BE2C (cell line): Measurements from ENCODE around the gene SLC26A8.

Experiments used
- DNase-seq: peaks from one replicate; pipeline ENCODE4 v3.0.0-alpha.2; 2020
- H3K27me3 ChIP-seq: fragments of 250-450 bp; sonication (Bioruptor Pico); 2 replicates; pipeline ENCODE4 v1.5.1; 2020; ENCODE audit warnings: mild to moderate bottlenecking
- H3K36me3 ChIP-seq: fragments of 250-450 bp; sonication (Bioruptor Pico); 2 replicates; pipeline ENCODE4 v1.5.1; 2020; ENCODE audit warnings: mild to moderate bottlenecking
- H3K4me1 ChIP-seq: fragments of 250-450 bp; sonication (Bioruptor Pico); 2 replicates; pipeline ENCODE4 v1.5.1; 2020
- H3K4me3 ChIP-seq: 2 replicates; pipeline ENCODE4 v1.5.1; 2011; ENCODE audit warnings: low read depth, low read length
- H3K9me3 ChIP-seq: fragments of 250-450 bp; sonication (Bioruptor Pico); 2 replicates; pipeline ENCODE4 v1.5.1; 2020
- TF ChIP-seq, protein P1 (sequence below): IDR thresholded peaks from 2 replicates; pipeline ENCODE4 v1.5.1; 2012; ENCODE audit warnings: mild to moderate bottlenecking, low read depth, low read length

Gene SLC26A8

GRCh38 chr6:36065916-36066315 is 41.5 kb upstream of the SLC26A8 start:
- peaks cover 16% of the 10 kb centered on the region for H3K4me1 ChIP-seq
- H3K36me3 ChIP-seq = peaks cover 10% of the 10 kb centered on the region
- H3K4me3 ChIP-seq = no peak overlapping the region
- H3K27me3 ChIP-seq = no peaks in the 10 kb centered on the region
- no peaks in the 10 kb centered on the region for H3K9me3 ChIP-seq
- TF ChIP-seq, protein P1, sequence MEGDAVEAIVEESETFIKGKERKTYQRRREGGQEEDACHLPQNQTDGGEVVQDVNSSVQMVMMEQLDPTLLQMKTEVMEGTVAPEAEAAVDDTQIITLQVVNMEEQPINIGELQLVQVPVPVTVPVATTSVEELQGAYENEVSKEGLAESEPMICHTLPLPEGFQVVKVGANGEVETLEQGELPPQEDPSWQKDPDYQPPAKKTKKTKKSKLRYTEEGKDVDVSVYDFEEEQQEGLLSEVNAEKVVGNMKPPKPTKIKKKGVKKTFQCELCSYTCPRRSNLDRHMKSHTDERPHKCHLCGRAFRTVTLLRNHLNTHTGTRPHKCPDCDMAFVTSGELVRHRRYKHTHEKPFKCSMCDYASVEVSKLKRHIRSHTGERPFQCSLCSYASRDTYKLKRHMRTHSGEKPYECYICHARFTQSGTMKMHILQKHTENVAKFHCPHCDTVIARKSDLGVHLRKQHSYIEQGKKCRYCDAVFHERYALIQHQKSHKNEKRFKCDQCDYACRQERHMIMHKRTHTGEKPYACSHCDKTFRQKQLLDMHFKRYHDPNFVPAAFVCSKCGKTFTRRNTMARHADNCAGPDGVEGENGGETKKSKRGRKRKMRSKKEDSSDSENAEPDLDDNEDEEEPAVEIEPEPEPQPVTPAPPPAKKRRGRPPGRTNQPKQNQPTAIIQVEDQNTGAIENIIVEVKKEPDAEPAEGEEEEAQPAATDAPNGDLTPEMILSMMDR = no peak
- no peak for DNase-seq

GRCh38 chr6:36064770-36065396 is 40.4 kb upstream of the SLC26A8 start:
- Histone ChIP-seq H3K4me3 (no peak overlapping the region), H3K4me1 (peaks cover 14% of the 10 kb centered on the region), H3K36me3 (peaks cover 12% of the 10 kb centered on the region), H3K27me3 (no peaks in the 10 kb centered on the region), H3K9me3 (no peaks in the 10 kb centered on the region)
- TF ChIP-seq, protein P1 = no peak
- no peak for DNase-seq

DNA sequence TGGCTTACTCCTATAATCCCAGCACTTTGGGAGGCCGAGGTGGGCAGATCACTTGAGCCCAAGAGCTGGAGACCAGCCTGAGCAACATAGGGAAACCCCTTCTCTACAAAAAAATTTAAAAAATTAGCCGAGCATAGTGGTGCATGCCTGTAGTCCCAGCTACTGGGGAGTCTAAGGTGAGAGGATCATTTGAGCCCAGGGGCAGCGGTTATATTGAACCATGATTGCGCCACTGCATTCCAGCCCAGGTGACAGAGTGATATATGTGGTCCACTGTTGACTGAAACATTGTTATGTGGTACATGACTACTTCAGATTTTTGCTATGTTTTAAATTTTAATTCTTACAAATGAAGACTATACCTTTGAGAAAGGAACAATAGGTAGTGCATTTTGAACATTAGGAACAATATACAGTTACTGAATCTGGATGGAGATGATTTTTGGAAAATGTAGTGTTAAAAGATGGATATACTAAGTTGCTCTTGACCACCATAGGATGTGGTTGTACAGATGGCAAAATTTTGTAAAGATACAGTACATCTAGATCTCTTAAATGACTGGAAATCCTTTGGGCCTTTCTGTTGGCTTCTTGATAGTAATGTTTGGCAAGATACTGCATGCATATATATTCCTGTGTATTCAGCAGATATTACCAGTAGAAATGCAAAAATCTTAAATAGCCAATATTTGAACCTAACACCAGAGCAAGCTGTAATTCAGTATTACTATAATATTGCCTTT is 39.0 kb upstream of the SLC26A8 start:
- H3K4me1 ChIP-seq = peaks cover 14% of the 10 kb centered on the region
- no peak for DNase-seq
- TF ChIP-seq, protein P1 = no peak
- H3K4me3 ChIP-seq = no peak overlapping the region
- H3K9me3 ChIP-seq = no peaks in the 10 kb centered on the region
- H3K27me3 ChIP-seq = no peaks in the 10 kb centered on the region
- peaks cover 19% of the 10 kb centered on the region for H3K36me3 ChIP-seq

GRCh38 chr6:36062247-36062646 is 37.8 kb upstream of the SLC26A8 start:
- Histone ChIP-seq H3K27me3 (no peaks in the 10 kb centered on the region), H3K4me3 (no peak overlapping the region), H3K4me1 (peaks cover 11% of the 10 kb centered on the region), H3K36me3 (peaks cover 19% of the 10 kb centered on the region), H3K9me3 (no peaks in the 10 kb centered on the region)
- TF ChIP-seq, protein P1 = no peak
- no peak for DNase-seq

GRCh38 chr6:36061236-36061635 is 36.8 kb upstream of the SLC26A8 start:
- no peaks in the 10 kb centered on the region for H3K27me3 ChIP-seq
- peaks cover 5% of the 10 kb centered on the region; the same call in 1 of the 2 replicates for H3K4me1 ChIP-seq
- peaks cover 21% of the 10 kb centered on the region for H3K36me3 ChIP-seq
- DNase-seq = no peak
- H3K9me3 ChIP-seq = no peaks in the 10 kb centered on the region
- TF ChIP-seq, protein P1 = no peak
- no peak overlapping the region for H3K4me3 ChIP-seq

GRCh38 chr6:36056178-36056577 is 31.7 kb upstream of the SLC26A8 start:
- Histone ChIP-seq H3K9me3 (no peaks in the 10 kb centered on the region), H3K4me1 (peaks cover 13% of the 10 kb centered on the region; the same call in 1 of the 2 replicates), H3K4me3 (no peak overlapping the region), H3K27me3 (no peaks in the 10 kb centered on the region), H3K36me3 (peaks cover 24% of the 10 kb centered on the region)
- no peak for DNase-seq
- TF ChIP-seq, protein P1 = no peak
